ENCODE results near the gene TRABD2B. TPM values are rescaled to one million over a fixed set of nuclear protein-coding genes. Genes with fewer than 3 reads are reported as not detected.

The TRABD2B gene
- total RNA-seq, 1 experiment from 2014 or later = 0.05 TPM

GRCh38 chr1:47810964-47811682, 186.1 kb downstream of the TRABD2B start (continued):
- TF ChIP-seq EZH2phosphoT487 (IDR thresholded peaks at IDR 0.05; ENCODE audit: borderline replicate concordance) (no peak), ZFX (IDR thresholded peaks at IDR 0.05) (no peak)

GRCh38 chr1:47809301-47810084, 187.7 kb downstream of the TRABD2B start:
- H3K27ac ChIP-seq (ENCODE audit: low read depth, low read length) = no peak overlapping the region
- ATAC-seq (no peak), DNase-seq (ENCODE audit: low read depth, low spot score) (no peak)
- no peak overlapping the region for H3K4me3 ChIP-seq (replicated peaks in 1 of 2; ENCODE audit: low read depth in 1 of 2, low read length in 2 of 2)
- H3K9me3 ChIP-seq (ENCODE audit: control insufficient read depth in 1 of 2, insufficient read depth in 1 of 2, low read depth in 1 of 2, low read length in 2 of 2) = no peaks in the 10 kb centered on the region
- H3K9ac ChIP-seq (ENCODE audit: low read length) = no peak overlapping the region
- ChIA-PET CTCF (no interaction called here), RAD21 (ENCODE audit: low non-redundant PET in 1 of 2, low total read pairs in 2 of 2, uncharacterized antibody in 2 of 2, unreplicated experiment in 2 of 2) (no interaction called here), POLR2A (no interaction called here)
- no peak overlapping the region for H3K4me2 ChIP-seq (ENCODE audit: low read length)
- H3K79me2 ChIP-seq (ENCODE audit: insufficient read depth, low read length) = no peaks in the 10 kb centered on the region
- intact Hi-C loops (cut with micrococcal nuclease) = no loop called here
- no peaks in the 10 kb centered on the region for H3K36me3 ChIP-seq (ENCODE audit: control insufficient read depth in 1 of 2, insufficient read depth in 2 of 2, low read length in 2 of 2)
- peaks cover 8% of the 10 kb centered on the region; the same call in 1 of the 2 replicates for H3K27me3 ChIP-seq (ENCODE audit: insufficient read depth, low read length)
- no peak for TF ChIP-seq ELF1 (IDR thresholded peaks at IDR 0.05; ENCODE audit: borderline replicate concordance, low read depth)
- no peak for TF ChIP-seq CBX3 (IDR thresholded peaks at IDR 0.05; ENCODE audit: low read depth)
- TF ChIP-seq EGR1 (IDR thresholded peaks at IDR 0.05; ENCODE audit: low read depth) = no peak
- TF ChIP-seq ATF3 (IDR thresholded peaks at IDR 0.05) = no peak
- TF ChIP-seq POLR2A (IDR thresholded peaks at IDR 0.05; ENCODE audit: borderline replicate concordance, extremely low read depth, insufficient read depth, insufficient read length) = no peak
- no peak for TF ChIP-seq RAD21 (IDR thresholded peaks at IDR 0.05; ENCODE audit: low read depth)
- no peak for TF ChIP-seq JUND (IDR thresholded peaks at IDR 0.05)
- no peak for TF ChIP-seq EZH2phosphoT487 (IDR thresholded peaks at IDR 0.05; ENCODE audit: borderline replicate concordance)
- TF ChIP-seq SRF (IDR thresholded peaks at IDR 0.05; ENCODE audit: low read depth) = no peak
- no peak for TF ChIP-seq ZNF274 (IDR thresholded peaks at IDR 0.05; ENCODE audit: low read depth, low read length)
- TF ChIP-seq REST (IDR thresholded peaks at IDR 0.05; ENCODE audit: low read depth) = no peak
- TF ChIP-seq SIN3A (IDR thresholded peaks at IDR 0.05; ENCODE audit: low read depth) = no peak
- TF ChIP-seq TCF7L2 (IDR thresholded peaks at IDR 0.05; ENCODE audit: borderline replicate concordance, extremely low read depth, insufficient read depth, insufficient read length) = no peak
- TF ChIP-seq POLR2AphosphoS5 (IDR thresholded peaks at IDR 0.05; ENCODE audit: low read depth, low read length) = no peak
- H3K9me2 ChIP-seq (ENCODE audit: insufficient read depth) = no peaks in the 10 kb centered on the region
- H4K20me1 ChIP-seq (ENCODE audit: insufficient read depth) = no peaks in the 10 kb centered on the region
- no peaks in the 10 kb centered on the region for H3K4me1 ChIP-seq (ENCODE audit: control insufficient read depth in 1 of 2, insufficient read depth in 2 of 2, low read length in 2 of 2)
- no TSS peak for BruUV-seq (replicated peaks)
- H2AFZ ChIP-seq (ENCODE audit: low read depth, low read length, poor library complexity, severe bottlenecking) = no peak overlapping the region

Data from HCT116 (cell line).